MM.1S (cell line): ENCODE measurements around the gene PTK7.

Experiments used
- EZH2 ChIP-seq: fragments of 300-600 bp; sonication (generic); optimal IDR thresholded peaks from 2 replicates; pipeline ENCODE3; 2017; ENCODE audit warnings: low read depth, mild to moderate bottlenecking, antibody characterized with exemption, low read length, mixed read lengths
- EZH2phosphoT487 ChIP-seq: fragments of 300-600 bp; sonication (generic); IDR thresholded peaks from 2 replicates; pipeline ENCODE4 v1.6.1; 2018; ENCODE audit warnings: antibody characterized with exemption, low read length
- TF ChIP-seq, protein P1 (sequence below): fragments of 300-600 bp; sonication (generic); IDR thresholded peaks from 2 replicates; pipeline ENCODE4 v1.5.1; 2016; ENCODE audit warnings: antibody characterized with exemption, low read length, mixed read lengths

DNA sequence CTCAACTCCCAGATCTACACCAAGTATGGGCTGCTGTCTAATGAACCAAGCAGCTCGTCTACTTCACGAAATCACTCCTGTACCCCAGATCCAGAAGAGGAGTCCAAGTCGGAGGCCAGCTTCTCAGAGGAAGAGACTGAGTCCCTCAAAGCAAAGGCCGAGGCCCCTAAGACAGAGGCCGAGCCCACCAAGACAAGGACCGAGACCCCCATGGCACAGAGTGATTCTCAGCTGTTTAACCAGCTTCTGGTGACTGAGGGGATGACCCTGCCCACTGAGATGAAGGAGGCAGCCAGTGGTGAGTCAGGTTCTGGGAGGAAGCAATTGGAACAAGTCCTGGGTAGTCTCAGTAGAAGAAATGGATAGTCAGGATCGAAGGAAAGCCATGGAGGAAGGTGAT lies 111.7 kb downstream of the PTK7 start:
- TF ChIP-seq, protein P1, sequence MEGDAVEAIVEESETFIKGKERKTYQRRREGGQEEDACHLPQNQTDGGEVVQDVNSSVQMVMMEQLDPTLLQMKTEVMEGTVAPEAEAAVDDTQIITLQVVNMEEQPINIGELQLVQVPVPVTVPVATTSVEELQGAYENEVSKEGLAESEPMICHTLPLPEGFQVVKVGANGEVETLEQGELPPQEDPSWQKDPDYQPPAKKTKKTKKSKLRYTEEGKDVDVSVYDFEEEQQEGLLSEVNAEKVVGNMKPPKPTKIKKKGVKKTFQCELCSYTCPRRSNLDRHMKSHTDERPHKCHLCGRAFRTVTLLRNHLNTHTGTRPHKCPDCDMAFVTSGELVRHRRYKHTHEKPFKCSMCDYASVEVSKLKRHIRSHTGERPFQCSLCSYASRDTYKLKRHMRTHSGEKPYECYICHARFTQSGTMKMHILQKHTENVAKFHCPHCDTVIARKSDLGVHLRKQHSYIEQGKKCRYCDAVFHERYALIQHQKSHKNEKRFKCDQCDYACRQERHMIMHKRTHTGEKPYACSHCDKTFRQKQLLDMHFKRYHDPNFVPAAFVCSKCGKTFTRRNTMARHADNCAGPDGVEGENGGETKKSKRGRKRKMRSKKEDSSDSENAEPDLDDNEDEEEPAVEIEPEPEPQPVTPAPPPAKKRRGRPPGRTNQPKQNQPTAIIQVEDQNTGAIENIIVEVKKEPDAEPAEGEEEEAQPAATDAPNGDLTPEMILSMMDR = no peak
- TF ChIP-seq EZH2 (no peak), EZH2phosphoT487 (no peak)
